Neural cell (in vitro differentiated cells): ENCODE data around the gene GPRC5A. TPM values are rescaled to one million over a fixed set of nuclear protein-coding genes. Genes with fewer than 3 reads are reported as not detected.

Experiments used
- H2AFZ ChIP-seq: fragments of 200-600, 300-800 bp; sonication (generic), shearing (Covaris generic); 2 replicates; pipeline ENCODE4 v1.6.0; 2014; ENCODE audit warnings: low read depth, mild to moderate bottlenecking, antibody characterized with exemption, low read length, moderate library complexity
- H3F3A ChIP-seq: fragments of 200-600 bp; shearing (Covaris generic); 2 replicates; pipeline ENCODE4 v1.6.1; 2016; ENCODE audit warnings: mild to moderate bottlenecking, moderate library complexity, mixed read lengths, antibody characterized with exemption, low read length; ENCODE audit not compliant: insufficient read depth, poor library complexity, severe bottlenecking
- H3K27ac ChIP-seq: fragments of 200-600, 300-800 bp; sonication (generic), shearing (Covaris generic); 2 replicates; pipeline ENCODE4 v1.5.1; 2014; ENCODE audit warnings: mild to moderate bottlenecking, low read length, moderate library complexity
- H3K27me3 ChIP-seq: fragments of 300-800, 200-600 bp; sonication (generic), shearing (Covaris generic); 2 replicates; pipeline ENCODE4 v1.6.0; 2014; ENCODE audit warnings: mild to moderate bottlenecking, low read depth, low read length, moderate library complexity; ENCODE audit not compliant: insufficient read depth
- H3K36me3 ChIP-seq: fragments of 300-800, 200-600 bp; sonication (generic), shearing (Covaris generic); 2 replicates; pipeline ENCODE4 v1.5.1; 2014; ENCODE audit warnings: mild to moderate bottlenecking, antibody characterized with exemption, low read length, moderate library complexity; ENCODE audit not compliant: insufficient read depth
- H3K4me2 ChIP-seq: fragments of 300-800, 200-600 bp; sonication (generic), shearing (Covaris generic); 2 replicates; pipeline ENCODE4 v1.6.0; 2014; ENCODE audit warnings: mild to moderate bottlenecking, low read length
- H3K4me3 ChIP-seq: fragments of 300-800, 200-600 bp; sonication (generic), shearing (Covaris generic); 2 replicates; pipeline ENCODE4 v1.5.1; 2014; ENCODE audit warnings: mild to moderate bottlenecking, low read length, moderate library complexity
- H3K79me2 ChIP-seq: fragments of 200-600 bp; shearing (Covaris generic); replicated peaks from 2 replicates; pipeline ENCODE4 v1.6.0; 2014; ENCODE audit warnings: mild to moderate bottlenecking, low read length, moderate library complexity; ENCODE audit not compliant: insufficient read depth
- H3K9ac ChIP-seq: fragments of 300-800, 200-600 bp; sonication (generic), shearing (Covaris generic); 2 replicates; pipeline ENCODE4 v1.6.1; 2016; ENCODE audit warnings: mild to moderate bottlenecking, low read length, mixed read lengths
- H3K9me2 ChIP-seq: fragments of 200-600 bp; shearing (Covaris generic); 2 replicates; pipeline ENCODE4 v1.6.1; 2016; ENCODE audit warnings: mild to moderate bottlenecking, low read length, mixed read lengths; ENCODE audit not compliant: insufficient read depth
- H3K9me3 ChIP-seq: fragments of 200-600, 300-800 bp; sonication (generic), shearing (Covaris generic); 2 replicates; pipeline ENCODE4 v1.6.1; 2016; ENCODE audit warnings: mild to moderate bottlenecking, mixed run types, low read length, moderate library complexity, mixed read lengths
- H4K20me1 ChIP-seq: fragments of 200-600 bp; shearing (Covaris generic); 2 replicates; pipeline ENCODE4 v1.6.1; 2016; ENCODE audit warnings: mild to moderate bottlenecking, mixed run types; ENCODE audit not compliant: insufficient read depth
- CTCF ChIP-seq: fragments of 450-650 bp; IDR thresholded peaks from 2 replicates; pipeline ENCODE4 v1.5.1; 2014; ENCODE audit warnings: antibody characterized with exemption, mild to moderate bottlenecking, moderate library complexity; ENCODE audit not compliant: poor library complexity, severe bottlenecking
- EP300 ChIP-seq: fragments of 450-650 bp; conservative IDR thresholded peaks from 2 replicates; pipeline ENCODE4 v1.6.1; 2014; ENCODE audit warnings: antibody characterized with exemption, mild to moderate bottlenecking, moderate library complexity; ENCODE audit not compliant: poor library complexity, severe bottlenecking
- EZH2 ChIP-seq: fragments of 200-600, 300-800 bp; shearing (Covaris generic), sonication (generic); IDR thresholded peaks from 2 replicates; pipeline ENCODE4 v1.6.1; 2014; ENCODE audit warnings: antibody characterized with exemption, low read length, borderline replicate concordance, mild to moderate bottlenecking; ENCODE audit not compliant: insufficient read depth, poor library complexity, severe bottlenecking
- MXI1 ChIP-seq: fragments of 450-650 bp; conservative IDR thresholded peaks from 2 replicates; pipeline ENCODE4 v1.6.1; 2014; ENCODE audit warnings: antibody characterized with exemption, mild to moderate bottlenecking; ENCODE audit not compliant: poor library complexity, severe bottlenecking
- POLR2AphosphoS5 ChIP-seq: IDR thresholded peaks from 2 replicates; pipeline ENCODE4 v1.6.1; 2012
- RAD21 ChIP-seq: fragments of 450-650 bp; conservative IDR thresholded peaks from 2 replicates; pipeline ENCODE4 v1.6.1; 2014; ENCODE audit warnings: antibody characterized with exemption, mild to moderate bottlenecking, moderate library complexity
- REST ChIP-seq: IDR thresholded peaks from 2 replicates; pipeline ENCODE4 v1.6.1; 2012; ENCODE audit warnings: borderline replicate concordance
- SMC3 ChIP-seq: fragments of 450-650 bp; conservative IDR thresholded peaks from 2 replicates; pipeline ENCODE4 v1.6.1; 2014; ENCODE audit warnings: antibody characterized with exemption, mild to moderate bottlenecking, moderate library complexity; ENCODE audit not compliant: poor library complexity
- TAF1 ChIP-seq: IDR thresholded peaks from 2 replicates; pipeline ENCODE4 v1.6.1; 2012; ENCODE audit warnings: low read depth
- polyA plus RNA-seq: library from polyadenylated mRNA; depleted of rRNA; stranded (reverse); fragments of >200 nt; gene quantifications from 2 replicates; pipeline ENCODE4 v1.2.3, GENCODE V29; 2014

GPRC5A gene
- polyA plus RNA-seq, 1 donor from 2014 or later = 0.09 TPM

- Histone ChIP-seq H3K27ac (no peak overlapping the region), H3K9me3 (no peaks in the 10 kb centered on the region), H3K79me2 (no peaks in the 10 kb centered on the region), H3K9me2 (no peaks in the 10 kb centered on the region), H3F3A (no peaks in the 10 kb centered on the region), H3K36me3 (no peaks in the 10 kb centered on the region), H3K9ac (no peak overlapping the region), H3K4me2 (no peak overlapping the region), H3K4me3 (no peak overlapping the region), H4K20me1 (no peaks in the 10 kb centered on the region), H3K27me3 (no peaks in the 10 kb centered on the region), H2AFZ (peak overlapping the region; percentile 14)
- TF ChIP-seq EP300 (no peak), RAD21 (no peak), TAF1 (no peak)
These were observed 42.4 kb downstream of the GPRC5A start for GRCh38 chr12:12933742-12934141.

- Histone ChIP-seq H4K20me1 (no peaks in the 10 kb centered on the region), H3F3A (no peaks in the 10 kb centered on the region), H2AFZ (no peak overlapping the region), H3K9me3 (no peaks in the 10 kb centered on the region), H3K27ac (no peak overlapping the region), H3K9ac (no peak overlapping the region), H3K4me3 (no peak overlapping the region), H3K9me2 (no peaks in the 10 kb centered on the region), H3K36me3 (no peaks in the 10 kb centered on the region), H3K79me2 (no peaks in the 10 kb centered on the region), H3K27me3 (no peaks in the 10 kb centered on the region), H3K4me2 (no peak overlapping the region)
- TF ChIP-seq REST (no peak), SMC3 (no peak), TAF1 (no peak), EZH2 (no peak), CTCF (no peak), POLR2AphosphoS5 (no peak), RAD21 (no peak), EP300 (no peak)
These were observed 43.2 kb downstream of the GPRC5A start for GRCh38 chr12:12934556-12934955.

GRCh38 chr12:12936983-12937491 lies 45.7 kb downstream of the GPRC5A start:
- Histone ChIP-seq H3K9me3 (no peaks in the 10 kb centered on the region), H3K9me2 (no peaks in the 10 kb centered on the region), H3K27me3 (no peaks in the 10 kb centered on the region), H4K20me1 (no peaks in the 10 kb centered on the region), H3K36me3 (no peaks in the 10 kb centered on the region), H3K4me3 (no peak overlapping the region), H3F3A (no peaks in the 10 kb centered on the region), H3K27ac (no peak overlapping the region), H3K79me2 (no peaks in the 10 kb centered on the region), H3K9ac (no peak overlapping the region), H2AFZ (no peak overlapping the region), H3K4me2 (no peak overlapping the region)
- TF ChIP-seq RAD21 = no peak
- TF ChIP-seq REST = no peak
- no peak for TF ChIP-seq MXI1
- TF ChIP-seq EZH2 = no peak
- no peak for TF ChIP-seq CTCF
- TF ChIP-seq TAF1 = no peak
- TF ChIP-seq SMC3 = no peak
- no peak for TF ChIP-seq POLR2AphosphoS5
- TF ChIP-seq EP300 = no peak
